HG02798 (cell line): ENCODE data around the gene NCAPD3.

ENCODE experiments used
- ATAC-seq: cut with Tn5 transposase; IDR thresholded peaks from one replicate; pipeline ENCODE4 v1.9.1; 2021; ENCODE audit warnings: mild to moderate bottlenecking; ENCODE audit not compliant: unreplicated experiment, poor library complexity

Gene NCAPD3

DNA sequence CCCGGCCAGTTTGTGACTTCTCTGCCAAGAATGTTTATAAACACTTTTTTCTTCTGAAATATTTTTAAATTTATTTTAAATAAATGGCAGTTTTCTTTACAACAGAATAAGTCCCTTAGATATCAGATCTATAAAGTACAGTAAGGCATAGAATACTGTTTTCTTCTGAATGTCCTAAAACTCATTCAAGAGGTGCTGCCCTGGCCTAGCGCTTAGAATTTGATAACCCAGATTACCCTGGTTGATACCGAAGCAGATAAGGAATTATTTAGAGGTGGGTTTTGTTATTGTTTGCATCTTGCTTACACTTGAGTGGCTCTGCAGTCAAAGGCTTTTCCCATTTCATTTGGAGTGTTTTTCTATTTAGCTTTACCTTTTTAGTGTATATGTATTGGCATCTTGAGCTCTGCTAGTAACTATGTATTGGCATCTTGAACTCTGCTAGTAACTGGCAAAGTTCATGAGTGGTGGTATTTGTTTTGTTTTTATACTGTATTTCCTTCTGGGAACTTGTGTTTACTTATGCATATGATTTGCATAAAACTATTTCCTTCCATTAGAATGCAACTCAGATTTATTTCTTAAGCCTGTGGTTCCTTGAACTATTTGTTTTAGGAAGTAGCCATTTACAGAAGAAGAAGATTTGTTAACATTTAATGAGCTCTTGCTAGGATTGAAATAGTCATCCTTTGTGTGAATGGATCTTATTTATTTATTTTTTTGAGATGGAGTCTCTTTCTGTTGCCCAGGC lies 30.8 kb upstream of the NCAPD3 start:
- no peak for ATAC-seq

DNA sequence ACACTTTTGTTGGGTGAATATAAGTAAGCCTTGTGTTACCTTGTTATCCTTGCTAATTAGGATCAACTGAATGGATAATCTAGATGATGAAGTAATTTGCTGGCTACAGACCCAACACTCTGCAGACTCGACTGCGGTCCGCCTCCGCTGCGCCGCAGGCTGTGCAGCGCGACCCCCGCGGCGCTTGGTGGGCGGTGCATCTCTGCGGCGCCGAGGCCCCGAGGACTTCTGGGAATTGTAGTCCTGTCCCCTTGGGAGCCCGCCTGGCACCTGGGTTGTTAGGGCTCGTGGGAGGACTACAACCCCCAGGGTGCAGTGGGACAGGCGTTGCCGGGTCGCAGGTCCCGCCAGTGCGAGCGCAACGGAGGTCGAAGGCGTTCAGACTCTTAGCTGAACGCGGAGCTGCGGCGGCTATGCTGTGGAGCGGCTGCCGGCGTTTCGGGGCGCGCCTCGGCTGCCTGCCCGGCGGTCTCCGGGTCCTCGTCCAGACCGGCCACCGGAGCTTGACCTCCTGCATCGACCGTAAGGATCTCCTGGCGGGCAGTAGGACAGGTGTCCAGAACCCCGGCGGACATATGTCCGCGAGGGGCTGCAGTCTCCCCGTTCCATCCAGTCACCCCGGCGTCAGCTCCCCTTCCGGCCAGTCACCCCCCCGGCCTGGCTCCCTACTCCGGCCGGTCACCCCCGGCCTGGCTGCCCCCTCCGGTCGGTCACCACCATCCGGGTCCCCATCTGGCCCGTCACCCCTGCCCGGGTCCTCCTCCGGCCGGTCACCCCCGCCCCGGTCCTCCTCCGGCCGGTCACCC lies 29.6 kb upstream of the NCAPD3 start, which contains the start of the genes ACAD8 and THYN1:
ACAD8 (plus strand) TSS at position 381 of the 806 bp plus-strand sequence; CDS start at position 414, 33 bp downstream.
THYN1 (minus strand) TSS at position 165 of the 806 bp plus-strand sequence. CDS start 470 bp downstream, outside the sequence.
- ATAC-seq: peak; percentile 100

DNA sequence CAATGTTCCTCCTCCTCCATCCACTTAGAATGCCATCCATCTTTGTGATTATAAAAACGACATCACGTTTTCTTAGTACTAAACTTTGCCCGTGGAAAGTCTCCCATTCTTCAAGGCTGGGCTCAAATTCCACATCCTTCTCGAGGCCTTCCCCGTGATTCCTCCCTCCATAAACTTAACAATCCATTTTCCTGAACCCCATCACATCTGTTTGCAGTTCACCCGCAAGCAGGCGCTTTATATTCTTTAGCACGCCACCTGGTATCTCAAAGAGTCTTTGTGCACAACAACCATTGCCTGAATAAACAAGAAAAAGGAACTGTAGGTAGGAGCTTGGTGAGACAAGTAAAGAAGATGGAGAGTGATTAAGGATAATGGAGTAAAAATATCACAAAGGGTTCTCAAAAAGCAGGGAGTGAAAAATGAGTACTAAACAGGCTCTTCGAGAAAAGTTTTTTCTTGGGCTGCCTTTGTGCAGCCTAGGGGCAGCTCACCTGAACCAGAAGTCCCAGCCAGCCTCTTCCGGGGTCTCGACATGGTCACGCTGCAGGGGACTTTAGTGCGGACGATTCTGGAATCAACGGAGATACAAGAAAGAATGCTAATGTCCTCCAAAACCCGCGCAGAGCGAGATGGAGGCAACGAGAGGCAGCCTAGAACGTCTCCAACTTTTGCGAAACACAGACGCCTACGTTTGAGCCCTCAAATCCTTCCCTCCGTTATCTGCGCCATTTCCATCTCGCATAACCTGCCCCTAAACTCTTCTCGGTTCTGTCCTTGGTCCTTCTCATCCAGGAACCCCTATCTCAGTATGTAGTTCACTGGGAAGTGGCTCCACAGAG lies 28.8 kb upstream of the NCAPD3 start:
- ATAC-seq: no peak

DNA sequence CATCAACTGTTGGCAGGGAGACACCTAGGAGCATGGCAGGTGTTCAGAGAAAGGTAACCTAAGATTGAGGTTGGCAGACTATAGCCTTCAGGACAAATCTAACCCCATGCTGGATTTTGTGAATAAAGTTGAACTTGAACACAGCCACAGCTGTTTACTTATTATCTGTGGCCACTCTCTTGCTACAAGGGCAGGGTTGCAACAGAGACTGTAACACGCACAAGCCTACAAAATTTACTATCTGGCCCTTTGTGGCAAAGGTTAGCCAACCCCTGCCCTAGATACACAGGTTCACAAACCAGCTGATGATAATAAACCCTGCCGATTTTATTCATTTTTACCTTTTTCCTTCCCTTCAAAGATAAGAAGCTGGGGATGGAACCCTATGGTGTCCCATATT lies 26.9 kb upstream of the NCAPD3 start:
- ATAC-seq: no peak

DNA sequence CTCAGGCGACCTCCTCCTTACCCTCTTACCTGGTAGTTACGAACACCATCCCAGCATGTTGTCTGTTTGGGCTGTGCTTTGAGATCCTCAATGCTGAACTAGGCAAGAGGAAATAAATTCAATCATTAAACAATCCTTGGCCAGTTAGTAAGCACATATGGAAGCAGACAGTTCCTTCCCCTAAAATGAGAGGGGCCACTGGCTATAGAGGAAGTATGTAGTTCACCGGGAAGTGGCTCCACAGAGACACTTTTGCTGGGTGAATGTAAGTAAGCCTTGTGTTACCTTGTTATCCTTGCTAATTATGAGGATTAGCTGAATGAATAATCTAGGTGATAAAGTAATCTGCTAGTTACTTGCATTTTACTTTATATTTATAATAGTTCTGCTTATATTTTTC lies 26.5 kb upstream of the NCAPD3 start:
- ATAC-seq: no peak

DNA sequence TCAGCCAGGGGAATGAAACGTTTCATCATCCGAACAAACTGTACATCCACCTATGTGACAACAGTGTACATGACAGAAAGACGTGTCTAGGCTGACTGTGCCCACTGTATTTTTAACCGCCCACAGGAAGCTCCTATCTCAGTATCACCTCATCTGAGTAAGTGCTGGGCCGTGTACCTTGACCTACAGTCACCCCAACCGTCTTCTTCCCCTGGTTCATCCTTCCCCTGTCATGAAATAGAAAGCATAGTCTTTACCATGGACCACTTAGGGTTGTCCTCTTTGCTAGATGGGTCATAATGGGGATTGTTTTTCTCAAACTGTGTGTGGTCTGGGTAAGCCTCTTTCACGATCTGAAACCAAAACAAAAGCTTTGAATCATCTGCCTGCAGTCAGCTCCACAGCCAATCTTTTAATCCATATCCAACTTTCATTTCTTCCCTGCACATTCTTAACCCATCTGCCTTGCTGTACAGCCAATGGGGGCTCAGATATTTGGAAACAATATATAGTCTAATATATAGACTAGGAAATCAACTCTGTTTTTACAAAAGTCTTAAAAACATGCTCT lies 25.2 kb upstream of the NCAPD3 start:
- ATAC-seq: no peak

DNA sequence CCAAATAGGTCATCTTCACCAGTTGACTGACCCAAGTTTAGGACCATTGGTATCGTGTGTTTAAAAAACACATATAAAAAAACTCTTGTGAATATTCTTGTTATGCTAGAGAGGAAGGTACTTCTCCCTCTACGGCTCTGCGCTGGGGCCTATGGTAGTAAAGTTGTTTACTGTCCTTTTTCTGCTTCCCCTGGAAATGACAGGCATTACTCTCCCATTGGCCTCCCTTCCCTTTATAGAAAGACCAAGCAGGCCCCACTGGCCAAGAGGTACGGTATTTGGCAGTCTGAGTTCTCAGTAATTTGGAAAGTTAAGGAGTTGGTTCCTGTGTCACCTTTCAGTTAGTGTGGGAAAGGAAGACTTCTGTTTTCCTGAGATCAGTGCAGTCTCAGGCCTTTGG lies 22.9 kb upstream of the NCAPD3 start:
- ATAC-seq: no peak

DNA sequence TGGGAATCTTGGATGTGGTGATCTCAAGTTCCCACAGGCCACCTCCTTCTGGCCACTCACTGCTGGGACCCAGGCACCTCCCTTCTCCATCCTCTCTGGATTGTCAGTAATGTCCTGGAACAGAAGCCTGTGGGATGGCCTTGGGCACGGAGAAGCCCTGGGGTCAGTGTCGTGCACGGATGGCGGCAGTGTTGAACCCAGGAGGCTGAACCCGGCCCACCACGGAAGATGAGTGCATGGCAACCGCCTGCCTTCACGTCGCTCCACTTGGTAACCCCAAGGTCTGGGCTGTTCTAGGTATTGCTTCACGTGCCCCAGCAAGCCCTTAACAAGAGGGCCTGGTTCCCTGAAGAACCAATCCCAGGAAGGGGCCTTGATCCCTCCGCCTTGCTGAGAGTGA lies 22.3 kb upstream of the NCAPD3 start:
- ATAC-seq: no peak

DNA sequence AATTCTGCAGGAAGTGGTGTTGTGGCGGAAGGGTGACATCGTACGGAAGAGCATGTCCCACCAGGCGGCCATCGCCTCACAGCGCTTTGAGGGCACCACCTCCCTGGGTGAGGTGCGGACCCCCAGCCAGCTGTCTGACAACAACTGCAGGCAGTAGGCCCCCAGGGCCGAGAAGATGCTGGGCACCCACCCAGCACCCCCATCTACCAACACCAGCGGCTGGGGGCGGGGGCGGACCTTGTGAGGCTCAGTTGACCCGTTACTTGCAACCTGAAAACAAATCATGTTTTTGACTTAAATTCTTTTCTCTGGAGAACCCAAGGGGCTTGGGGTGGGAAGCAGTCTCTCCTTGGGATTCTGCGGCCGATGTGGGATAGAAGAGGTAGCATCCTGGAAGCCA lies 21.7 kb upstream of the NCAPD3 start:
- no peak for ATAC-seq

DNA sequence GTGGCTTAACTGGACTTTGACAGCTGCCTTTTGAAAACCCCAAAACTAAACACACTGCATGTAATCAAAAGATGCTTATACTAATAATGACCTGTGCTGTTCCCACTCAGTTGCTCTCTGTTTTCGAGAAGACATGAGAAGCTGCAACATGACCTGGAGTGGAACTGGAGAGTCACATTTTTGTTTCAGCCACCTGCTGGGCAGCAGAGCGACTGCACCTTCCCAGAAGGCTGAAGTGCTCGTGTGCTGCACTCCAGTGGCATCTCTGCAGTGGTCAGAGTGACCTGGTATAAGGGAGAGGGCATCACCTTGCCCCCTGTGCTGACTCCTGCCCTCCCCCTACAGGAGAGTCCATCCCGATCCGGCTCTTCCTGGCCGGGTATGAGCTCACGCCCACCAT lies 20.8 kb upstream of the NCAPD3 start:
- ATAC-seq: peak; percentile 78

DNA sequence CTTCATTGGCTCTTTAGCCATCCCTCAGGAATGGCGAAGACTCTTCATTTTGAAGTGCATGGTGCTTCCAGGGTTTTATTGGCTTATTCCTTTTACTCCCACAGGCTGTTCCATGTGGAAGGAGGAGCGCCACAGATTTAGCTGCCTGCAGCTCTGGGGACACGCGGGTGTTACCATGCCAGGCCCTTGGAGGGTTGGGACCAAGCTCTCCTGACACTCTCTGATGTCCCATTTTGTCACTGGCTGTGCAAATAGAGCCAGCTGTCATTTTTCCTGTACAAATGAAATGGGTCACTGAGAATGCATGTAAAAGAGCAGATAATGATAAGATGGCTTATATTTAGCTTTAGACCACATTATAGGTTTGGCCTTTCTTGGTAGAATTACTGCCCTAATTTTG lies 20.1 kb upstream of the NCAPD3 start:
- no peak for ATAC-seq

DNA sequence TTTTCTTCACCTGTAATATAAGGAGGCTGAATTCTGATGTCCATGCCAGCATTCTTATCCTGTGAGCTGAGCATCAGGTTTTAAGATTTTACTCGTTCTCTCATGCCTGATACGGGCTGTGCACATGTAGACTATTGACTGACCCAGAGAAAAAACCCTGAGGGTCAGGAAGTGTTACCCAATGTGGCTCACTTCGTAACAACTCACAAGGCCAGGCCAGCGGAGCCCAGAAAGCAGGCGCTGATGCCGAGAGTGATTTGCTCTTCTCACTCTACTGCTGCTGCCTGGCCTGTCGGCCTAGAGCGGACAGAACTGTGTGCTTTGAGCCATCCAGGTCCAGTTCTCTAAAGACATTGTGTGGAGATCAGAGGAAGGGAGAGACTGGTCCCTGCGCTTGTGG lies 18.6 kb upstream of the NCAPD3 start:
- no peak for ATAC-seq

DNA sequence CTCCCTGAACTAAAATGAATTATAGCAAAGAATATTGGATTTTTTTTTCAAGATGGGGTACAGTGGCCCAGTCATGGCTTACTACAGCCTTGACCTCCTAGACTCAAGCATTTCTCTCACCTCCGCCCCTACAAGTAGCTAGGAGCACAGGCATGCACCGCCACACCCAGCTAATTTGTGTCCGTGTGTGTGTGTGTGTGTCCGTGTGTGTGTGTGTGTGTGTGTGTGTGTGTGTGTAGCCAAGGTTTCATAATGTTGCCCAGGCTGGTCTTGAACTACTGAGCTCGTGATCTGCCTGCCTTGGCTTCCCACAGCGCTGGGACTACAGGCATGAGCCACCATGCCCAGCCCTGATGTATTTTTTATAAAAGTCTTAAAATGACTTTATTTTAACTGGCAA lies 16.8 kb upstream of the NCAPD3 start:
- ATAC-seq: no peak

DNA sequence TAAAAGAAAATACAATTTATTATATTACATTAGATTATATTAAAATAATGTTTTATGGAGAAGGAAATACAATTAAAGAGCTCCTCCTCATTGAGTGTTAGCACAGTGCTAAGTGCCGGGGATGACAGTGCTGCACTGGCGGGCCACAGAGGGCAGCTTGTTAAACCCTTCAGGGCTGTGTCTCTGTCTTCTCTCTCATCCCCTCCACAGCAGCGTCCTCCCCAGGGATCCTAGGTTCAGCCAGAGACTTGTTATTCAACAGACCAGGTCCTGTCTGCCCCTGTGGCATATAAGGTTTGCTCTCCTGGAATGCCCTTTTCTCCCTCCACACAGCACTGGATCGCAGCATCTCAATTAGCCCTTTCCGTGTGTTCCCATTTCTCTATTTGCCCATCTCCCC lies 15.2 kb upstream of the NCAPD3 start:
- ATAC-seq: no peak

DNA sequence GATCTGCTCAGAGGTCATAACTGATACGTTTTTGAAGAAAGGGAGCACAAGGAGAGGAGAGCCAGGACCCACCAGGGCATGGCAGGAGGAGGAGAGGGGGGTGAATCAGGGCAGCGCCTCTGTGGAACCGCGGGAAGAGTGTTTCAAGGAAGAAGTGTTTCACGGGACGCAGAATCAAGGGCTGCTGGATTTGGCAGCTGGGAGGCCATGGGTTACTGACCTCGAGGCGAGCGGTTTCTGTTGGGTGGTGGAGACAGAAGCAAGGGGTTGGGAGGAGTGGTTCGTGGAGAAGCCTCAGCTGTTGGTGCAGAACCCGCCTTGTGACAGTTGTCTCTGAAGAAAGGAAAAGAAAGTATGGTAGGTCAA lies 13.8 kb upstream of the NCAPD3 start:
- ATAC-seq: no peak

DNA sequence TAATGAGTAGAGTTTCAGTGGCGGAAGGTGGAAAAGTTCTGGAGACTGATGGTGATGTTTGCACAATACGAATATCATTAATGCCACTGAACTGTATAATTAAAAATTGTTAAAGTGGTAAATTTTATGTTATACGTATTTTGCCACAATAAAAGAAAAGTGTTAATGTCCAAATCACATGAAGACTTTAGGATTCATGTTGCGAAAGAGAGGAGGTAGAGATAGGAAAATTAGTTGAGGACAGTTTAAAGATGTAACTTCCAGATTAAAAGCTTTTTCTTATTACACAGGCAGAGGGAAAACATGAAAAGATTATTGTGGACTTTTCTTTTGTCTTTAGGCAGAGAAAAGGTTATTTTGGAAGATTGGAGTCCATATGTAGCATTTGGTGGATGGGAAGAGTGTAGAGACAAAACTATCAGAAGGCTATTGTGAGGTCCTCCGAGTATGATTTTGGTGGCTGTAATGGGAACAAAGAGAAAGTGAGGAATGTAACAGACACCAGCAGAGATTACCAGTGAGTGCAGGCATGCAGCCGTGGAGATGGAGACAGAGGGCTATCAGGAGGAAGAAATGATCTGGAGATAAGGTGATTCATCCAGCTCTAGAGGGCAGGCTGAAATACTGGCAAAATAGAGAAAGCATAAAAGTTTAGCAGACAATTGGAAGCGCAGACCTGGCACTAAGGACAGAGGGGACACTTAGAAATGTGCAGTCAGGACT lies 13.2 kb upstream of the NCAPD3 start:
- no peak for ATAC-seq

DNA sequence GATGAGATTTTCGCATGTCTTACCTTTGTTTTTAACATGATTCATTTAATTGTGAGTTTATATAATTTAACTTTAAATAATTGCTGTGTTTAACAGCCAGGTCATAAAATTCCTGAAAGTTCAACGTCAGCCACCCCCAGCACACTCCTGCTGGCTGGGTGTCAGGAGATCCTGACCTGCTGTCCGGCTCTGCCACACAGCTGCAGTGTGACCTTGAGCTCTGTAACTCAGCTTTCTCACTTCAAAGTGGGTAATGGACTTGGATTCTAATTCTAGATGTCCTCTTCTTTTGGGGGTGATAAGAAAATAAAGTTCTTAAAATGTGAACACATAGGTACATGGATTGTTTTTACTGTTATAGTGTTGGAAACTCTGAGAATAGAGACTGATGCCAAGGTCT lies 11.6 kb upstream of the NCAPD3 start:
- ATAC-seq: no peak

DNA sequence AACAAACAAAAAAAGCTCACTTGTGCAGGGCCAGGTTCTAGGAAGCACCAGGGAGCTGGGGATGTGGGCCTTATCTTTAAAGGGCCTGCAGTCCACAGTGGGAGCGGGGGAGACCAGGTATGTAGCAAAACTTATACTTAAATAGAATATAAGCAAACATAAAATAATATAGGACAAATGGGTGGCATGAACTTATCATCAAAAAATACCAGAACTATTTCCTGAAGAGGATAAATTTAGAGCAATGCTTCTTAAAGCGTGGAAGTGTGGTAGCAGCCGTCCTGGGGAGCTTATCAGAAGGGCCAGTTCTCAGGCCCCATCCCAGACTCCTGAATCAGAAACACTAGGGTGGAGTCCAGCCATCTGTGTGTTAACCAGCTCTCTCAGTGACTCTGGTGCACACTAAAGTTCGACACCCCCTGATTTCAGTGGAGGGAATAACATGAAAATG lies 10.0 kb upstream of the NCAPD3 start:
- no peak for ATAC-seq

DNA sequence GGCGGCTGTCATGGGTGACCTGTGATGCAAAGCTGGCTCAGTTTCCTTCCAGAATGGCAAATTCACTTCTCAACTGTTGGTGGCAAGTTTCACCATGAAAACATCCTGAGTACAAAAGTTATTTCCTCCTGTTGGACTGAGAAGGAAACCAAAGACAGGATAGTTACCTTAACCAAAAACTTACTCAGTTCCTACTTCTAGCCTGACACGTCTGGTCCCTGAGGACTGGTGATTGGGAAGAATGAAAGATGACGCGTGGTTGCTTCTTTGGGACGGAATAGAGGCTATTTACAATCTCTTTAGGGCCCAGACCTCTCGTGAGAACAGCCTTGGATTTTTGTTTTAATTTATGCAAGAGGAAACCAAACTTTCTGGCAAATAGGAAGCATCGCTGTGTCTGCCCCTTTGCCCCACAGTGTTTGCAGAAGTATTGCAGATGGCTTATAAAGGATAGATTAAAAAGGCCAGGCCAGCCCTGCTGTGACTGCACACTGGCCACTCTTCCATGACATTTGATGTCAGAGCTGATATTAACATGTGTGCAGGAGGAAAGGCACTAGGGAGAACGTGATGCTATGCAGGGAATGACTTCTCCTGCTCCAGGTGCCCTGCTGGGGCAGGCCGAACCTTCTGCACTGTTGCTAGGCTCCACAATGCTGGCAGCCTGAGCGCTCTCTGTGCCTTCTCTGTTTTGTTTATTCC lies 8.3 kb upstream of the NCAPD3 start:
- no peak for ATAC-seq
